ENCODE measurements around the gene BLTP2. TPM values are rescaled to one million over a fixed set of nuclear protein-coding genes. Genes with fewer than 3 reads are reported as not detected.

Gene BLTP2
- total RNA-seq, 4 donors from 2014 or later = 117 to 120 (median 118) TPM

DNA sequence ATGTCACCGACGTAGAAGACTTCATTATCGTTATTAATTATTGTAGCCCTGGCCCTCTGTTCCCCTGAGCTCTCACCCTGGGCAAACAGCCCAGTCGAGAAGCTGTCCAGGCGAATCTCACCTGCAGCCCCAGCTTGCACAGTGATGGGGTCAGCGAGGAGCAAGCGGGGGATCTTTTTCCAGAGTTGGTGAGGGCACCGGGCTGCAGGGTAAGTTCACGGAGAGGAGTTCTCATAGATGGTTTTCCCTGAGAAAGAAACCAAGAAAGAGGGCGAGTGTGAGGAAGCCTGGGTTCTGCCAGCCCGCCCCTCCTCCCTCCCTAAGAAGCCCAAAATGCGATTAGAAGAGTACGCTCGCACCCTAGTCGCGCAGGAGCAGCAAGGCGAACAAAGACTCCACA is 46.6 kb downstream of the BLTP2 start:
- H3K4me3 ChIP-seq = peak overlapping the region; percentile 22 to 63 (median 52)
- peak overlapping the region; percentile 95 to 96 (median 96) for H3K27ac ChIP-seq
- in situ Hi-C loops (cut with MboI; ENCODE audit: low pct_ligation_motif_present in 1 of 4, low pct_unique_long_range_greater_than_20kb in 1 of 4, low sequenced_read_pairs in 3 of 4) = no loop called here
- no peaks in the 10 kb centered on the region for H3K36me3 ChIP-seq
- no peak for DNase-seq
- H3K4me1 ChIP-seq = peaks cover 0 to 20% (median 18%) of the 10 kb centered on the region in 4 donors
- intact Hi-C loops (cut with DNase I; ENCODE audit: low total_unique reads) = no loop called here
- WGBS, 2 donors (ENCODE audit: low coverage in 1 of 2) = 2% methylated on average over 17 of the region's 17 CpGs; no CpG with 5 or more reads in 1 of the 2 donors
- no peaks in the 10 kb centered on the region for H3K9me3 ChIP-seq
- TF ChIP-seq POLR2AphosphoS5 (IDR thresholded peaks at IDR 0.05) (no peak), POLR2A (IDR thresholded peaks at IDR 0.05) (no peak), EP300 (IDR thresholded peaks at IDR 0.05; ENCODE audit: low read depth) (no peak)
- TF ChIP-seq, protein P1, sequence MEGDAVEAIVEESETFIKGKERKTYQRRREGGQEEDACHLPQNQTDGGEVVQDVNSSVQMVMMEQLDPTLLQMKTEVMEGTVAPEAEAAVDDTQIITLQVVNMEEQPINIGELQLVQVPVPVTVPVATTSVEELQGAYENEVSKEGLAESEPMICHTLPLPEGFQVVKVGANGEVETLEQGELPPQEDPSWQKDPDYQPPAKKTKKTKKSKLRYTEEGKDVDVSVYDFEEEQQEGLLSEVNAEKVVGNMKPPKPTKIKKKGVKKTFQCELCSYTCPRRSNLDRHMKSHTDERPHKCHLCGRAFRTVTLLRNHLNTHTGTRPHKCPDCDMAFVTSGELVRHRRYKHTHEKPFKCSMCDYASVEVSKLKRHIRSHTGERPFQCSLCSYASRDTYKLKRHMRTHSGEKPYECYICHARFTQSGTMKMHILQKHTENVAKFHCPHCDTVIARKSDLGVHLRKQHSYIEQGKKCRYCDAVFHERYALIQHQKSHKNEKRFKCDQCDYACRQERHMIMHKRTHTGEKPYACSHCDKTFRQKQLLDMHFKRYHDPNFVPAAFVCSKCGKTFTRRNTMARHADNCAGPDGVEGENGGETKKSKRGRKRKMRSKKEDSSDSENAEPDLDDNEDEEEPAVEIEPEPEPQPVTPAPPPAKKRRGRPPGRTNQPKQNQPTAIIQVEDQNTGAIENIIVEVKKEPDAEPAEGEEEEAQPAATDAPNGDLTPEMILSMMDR (IDR thresholded peaks at IDR 0.05) = no peak
- H3K27me3 ChIP-seq = no peaks in the 10 kb centered on the region

DNA sequence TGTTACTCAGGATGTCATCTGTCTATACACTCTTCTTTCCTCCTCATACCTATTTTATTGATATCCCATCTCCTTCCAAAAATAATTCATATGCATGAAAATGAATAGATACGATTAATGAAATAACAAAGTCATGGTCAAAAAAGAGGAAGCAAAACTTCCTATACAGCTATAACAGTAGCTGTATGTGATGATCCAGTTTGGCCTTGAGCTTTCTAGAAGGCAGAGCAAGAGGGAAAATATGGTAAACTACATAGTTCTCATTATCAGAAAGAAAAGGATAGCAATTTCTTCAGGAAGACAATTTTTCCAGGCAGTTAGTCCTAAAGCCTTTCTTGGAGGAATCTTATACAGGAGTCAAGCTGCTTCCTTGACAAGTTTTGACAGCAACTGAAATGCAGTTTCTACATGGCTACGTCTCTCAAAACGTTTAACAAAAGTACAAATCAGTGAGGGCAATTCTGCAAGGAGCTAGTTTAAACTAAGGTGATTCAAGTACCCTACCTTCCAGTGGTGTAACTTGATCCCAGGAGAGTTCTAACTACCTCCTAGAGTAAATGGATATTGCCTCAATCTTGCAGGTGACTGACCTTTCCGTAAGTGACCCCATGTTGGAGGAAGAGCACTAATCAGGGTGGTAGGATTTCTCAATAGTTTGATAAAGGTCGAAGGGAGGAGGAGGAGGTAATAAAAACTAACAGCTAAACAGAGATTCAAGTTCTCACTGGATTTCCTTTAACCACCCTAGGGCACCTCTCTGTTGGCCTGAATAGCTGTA is 47.2 kb downstream of the BLTP2 start:
- H3K4me3 ChIP-seq = peak overlapping the region in 2 of 4 donors; percentile 55 to 63
- H3K27me3 ChIP-seq = no peaks in the 10 kb centered on the region
- H3K27ac ChIP-seq = peak overlapping the region in 2 of 4 donors; percentile 96
- in situ Hi-C loops (cut with MboI; ENCODE audit: low pct_ligation_motif_present in 1 of 4, low pct_unique_long_range_greater_than_20kb in 1 of 4, low sequenced_read_pairs in 3 of 4) (no loop called here), intact Hi-C loops (cut with DNase I; ENCODE audit: low total_unique reads) (no loop called here)
- H3K4me1 ChIP-seq = peaks cover 0 to 20% (median 18%) of the 10 kb centered on the region in 4 donors
- no peaks in the 10 kb centered on the region for H3K36me3 ChIP-seq
- WGBS, 2 donors (ENCODE audit: low coverage in 1 of 2) = 26 to 29% methylated on average over 3 to 5 of the region's 5 CpGs
- H3K9me3 ChIP-seq = no peaks in the 10 kb centered on the region
- DNase-seq = no peak
- no peak for TF ChIP-seq EP300 (IDR thresholded peaks at IDR 0.05; ENCODE audit: low read depth)
- no peak for TF ChIP-seq POLR2A (IDR thresholded peaks at IDR 0.05)
- TF ChIP-seq, protein P1 (IDR thresholded peaks at IDR 0.05) = no peak
- TF ChIP-seq POLR2AphosphoS5 (IDR thresholded peaks at IDR 0.05) = no peak

Other genes starting within 250 kb of the BLTP2 start
- gene SLC46A1, start 238.9 kb downstream of the BLTP2 start, total RNA-seq = 10 to 100 TPM in 2 of 4 donors, 1 to 10 TPM in 2; 7.5 to 15.9 (median 11.0) TPM
- 10 to 100 TPM in 3 of 4 donors, not detected in 1; 49.7 to 95.0 (median 50.3) TPM for gene SLC13A2, start 171.5 kb downstream of the BLTP2 start, total RNA-seq
- under 1 TPM in 2 of 4 donors, not detected in 2; 0.14 to 0.32 TPM for gene FOXN1, start 138.8 kb downstream of the BLTP2 start, total RNA-seq
- gene UNC119, start 92.5 kb downstream of the BLTP2 start, total RNA-seq = 10 to 100 TPM; 16.4 to 52.4 (median 32.8) TPM
- gene PIGS, start 73.6 kb downstream of the BLTP2 start, total RNA-seq = 100 to 1,000 TPM in 2 of 4 donors, 10 to 100 TPM in 2; 18.1 to 182 (median 87.6) TPM
- gene ALDOC, start 68.3 kb downstream of the BLTP2 start, total RNA-seq = 10 to 100 TPM in 2 of 4 donors, 1 to 10 TPM in 2; 3.0 to 46.1 (median 18.7) TPM
- 10 to 100 TPM in 3 of 4 donors, 1 to 10 TPM in 1; 8.9 to 21.5 (median 13.6) TPM for gene SPAG5, start 46.1 kb downstream of the BLTP2 start, total RNA-seq
- gene RSKR, start 31.0 kb downstream of the BLTP2 start, total RNA-seq = 10 to 100 TPM in 3 of 4 donors, 1 to 10 TPM in 1; 8.3 to 70.8 (median 22.1) TPM
- gene SDF2, start 16.7 kb upstream of the BLTP2 start, total RNA-seq = 10 to 100 TPM; 32.2 to 69.9 (median 49.1) TPM
- 100 to 1,000 TPM in 1 of 4 donors, 10 to 100 TPM in 3; 50.8 to 167 (median 61.6) TPM for gene SUPT6H, start 17.0 kb upstream of the BLTP2 start, total RNA-seq
- 1 to 10 TPM in 2 of 4 donors, under 1 TPM in 1, not detected in 1; 0.96 to 2.9 (median 1.4) TPM for gene PROCA1, start 66.7 kb upstream of the BLTP2 start, total RNA-seq
- 10 to 100 TPM; 41.1 to 60.5 (median 50.0) TPM for gene RAB34, start 72.7 kb upstream of the BLTP2 start, total RNA-seq
- 100 to 1,000 TPM; 238 to 385 (median 342) TPM for gene RPL23A, start 74.8 kb upstream of the BLTP2 start, total RNA-seq
- 10 to 100 TPM in 1 of 4 donors, 1 to 10 TPM in 1, not detected in 2; 5.6 to 11.5 TPM for gene TLCD1, start 81.1 kb upstream of the BLTP2 start, total RNA-seq
- gene NEK8, start 83.6 kb upstream of the BLTP2 start, total RNA-seq = 10 to 100 TPM in 1 of 4 donors, 1 to 10 TPM in 3; 5.7 to 52.3 (median 8.3) TPM
- gene TRAF4, start 98.9 kb upstream of the BLTP2 start, total RNA-seq = 100 to 1,000 TPM in 3 of 4 donors, 10 to 100 TPM in 1; 65.7 to 191 (median 126) TPM
- gene FAM222B, start 197.6 kb upstream of the BLTP2 start, total RNA-seq = 10 to 100 TPM; 23.2 to 41.0 (median 32.9) TPM
- gene ERAL1, start 209.9 kb upstream of the BLTP2 start, total RNA-seq = 10 to 100 TPM; 28.1 to 74.4 (median 47.3) TPM

All from transverse colon (tissue), 4 donors.